T47D (cell line): ENCODE measurements around the gene ADGRB2.

Source experiments
- DNase-seq, 2 experiments: peaks; one replicate each; pipeline versions ENCODE4 v3.0.0 to v3.0.0-alpha.2; 2011 to 2012; ENCODE audit warnings: low read depth in 1 of 2, low spot score in 1 of 2
- JUND ChIP-seq: IDR thresholded peaks from 2 replicates; pipeline ENCODE4 v1.6.1; 2012; ENCODE audit warnings: low read depth
- in situ Hi-C: cut with HindIII; loops from 2 replicates; pipeline ENCODE4 v1.10.0; 2016; ENCODE audit warnings: low sequenced_read_pairs, low pct_unique_long_range_greater_than_20kb

ADGRB2 gene, protein sequence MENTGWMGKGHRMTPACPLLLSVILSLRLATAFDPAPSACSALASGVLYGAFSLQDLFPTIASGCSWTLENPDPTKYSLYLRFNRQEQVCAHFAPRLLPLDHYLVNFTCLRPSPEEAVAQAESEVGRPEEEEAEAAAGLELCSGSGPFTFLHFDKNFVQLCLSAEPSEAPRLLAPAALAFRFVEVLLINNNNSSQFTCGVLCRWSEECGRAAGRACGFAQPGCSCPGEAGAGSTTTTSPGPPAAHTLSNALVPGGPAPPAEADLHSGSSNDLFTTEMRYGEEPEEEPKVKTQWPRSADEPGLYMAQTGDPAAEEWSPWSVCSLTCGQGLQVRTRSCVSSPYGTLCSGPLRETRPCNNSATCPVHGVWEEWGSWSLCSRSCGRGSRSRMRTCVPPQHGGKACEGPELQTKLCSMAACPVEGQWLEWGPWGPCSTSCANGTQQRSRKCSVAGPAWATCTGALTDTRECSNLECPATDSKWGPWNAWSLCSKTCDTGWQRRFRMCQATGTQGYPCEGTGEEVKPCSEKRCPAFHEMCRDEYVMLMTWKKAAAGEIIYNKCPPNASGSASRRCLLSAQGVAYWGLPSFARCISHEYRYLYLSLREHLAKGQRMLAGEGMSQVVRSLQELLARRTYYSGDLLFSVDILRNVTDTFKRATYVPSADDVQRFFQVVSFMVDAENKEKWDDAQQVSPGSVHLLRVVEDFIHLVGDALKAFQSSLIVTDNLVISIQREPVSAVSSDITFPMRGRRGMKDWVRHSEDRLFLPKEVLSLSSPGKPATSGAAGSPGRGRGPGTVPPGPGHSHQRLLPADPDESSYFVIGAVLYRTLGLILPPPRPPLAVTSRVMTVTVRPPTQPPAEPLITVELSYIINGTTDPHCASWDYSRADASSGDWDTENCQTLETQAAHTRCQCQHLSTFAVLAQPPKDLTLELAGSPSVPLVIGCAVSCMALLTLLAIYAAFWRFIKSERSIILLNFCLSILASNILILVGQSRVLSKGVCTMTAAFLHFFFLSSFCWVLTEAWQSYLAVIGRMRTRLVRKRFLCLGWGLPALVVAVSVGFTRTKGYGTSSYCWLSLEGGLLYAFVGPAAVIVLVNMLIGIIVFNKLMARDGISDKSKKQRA (N-terminal part only)

DNA sequence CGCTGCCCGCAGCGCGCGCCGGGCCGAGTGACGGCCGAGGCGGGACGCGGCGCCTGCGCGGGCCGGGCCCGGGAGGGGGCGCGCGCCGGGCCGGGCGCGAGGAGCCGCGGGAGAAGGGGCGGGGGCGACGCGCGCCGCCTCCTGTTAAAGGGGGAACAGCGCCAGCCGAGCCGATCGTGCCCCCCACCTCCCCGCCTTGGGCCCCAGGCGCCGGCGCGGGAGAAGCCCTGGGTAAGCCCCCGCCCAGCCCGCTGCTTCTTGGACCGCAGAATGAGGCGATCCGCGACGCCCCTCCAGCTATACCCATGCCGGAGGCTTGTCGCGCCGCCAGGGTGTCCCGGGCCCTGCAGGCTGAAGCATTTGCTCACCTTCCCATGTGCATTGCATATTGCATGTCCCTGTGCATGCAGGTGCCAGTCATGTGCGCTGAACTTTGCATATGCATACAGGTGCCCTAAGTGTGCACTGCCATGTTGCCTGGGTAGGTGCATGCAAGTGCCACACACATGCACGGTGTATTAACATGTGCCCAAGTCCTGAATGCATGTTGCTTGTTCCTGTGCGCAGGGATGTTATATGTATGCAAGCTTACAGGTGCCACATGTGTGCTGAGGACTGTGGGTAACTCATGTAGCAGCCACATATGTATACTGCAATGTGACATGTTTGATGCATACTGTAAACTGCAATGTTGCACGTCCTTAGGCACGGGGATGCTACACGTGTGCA, at the start of gene ADGRB2:
Gene ADGRB2, minus strand, starts transcription at position 29 of the 729 bp plus-strand sequence. CDS start 7,119 bp downstream, outside the sequence.
- peak in 1 of 2 experiments; percentile 36 for DNase-seq
- in situ Hi-C loops: no loop called here
- TF ChIP-seq JUND: no peak

DNA sequence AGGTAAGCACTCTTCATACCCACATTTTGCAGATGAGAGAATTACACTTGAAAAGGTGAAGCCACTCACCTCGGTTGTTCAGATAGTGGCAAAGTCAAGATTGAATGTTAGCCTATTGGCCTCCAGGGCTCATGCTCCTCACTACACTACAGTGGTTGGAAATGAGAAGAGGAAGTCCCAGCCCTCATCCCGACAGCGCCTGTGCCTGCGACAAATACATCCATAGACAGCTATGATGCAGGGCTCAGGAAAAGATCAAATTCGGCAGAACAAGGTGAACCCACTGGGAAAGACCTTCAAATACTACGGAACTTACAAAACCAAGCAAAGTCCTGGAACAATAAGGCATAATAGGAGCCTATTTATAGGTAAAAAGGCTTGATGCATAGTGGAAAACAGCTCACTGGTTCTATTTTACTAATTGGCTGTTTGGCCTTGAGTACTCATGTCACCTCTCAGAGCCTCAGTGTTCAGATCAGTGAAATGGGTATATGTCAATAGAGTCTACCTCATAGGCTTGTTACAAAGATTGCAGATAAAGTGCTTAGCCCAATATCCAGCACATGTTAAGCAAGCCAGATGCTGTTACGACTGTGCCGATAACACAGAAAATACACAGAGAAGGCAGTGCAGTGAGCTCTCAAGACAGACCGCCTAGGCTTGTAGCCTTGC, 48.2 kb upstream of the ADGRB2 start:
- TF ChIP-seq JUND: no peak
- no peak for DNase-seq
- in situ Hi-C loops: no loop called here

DNA sequence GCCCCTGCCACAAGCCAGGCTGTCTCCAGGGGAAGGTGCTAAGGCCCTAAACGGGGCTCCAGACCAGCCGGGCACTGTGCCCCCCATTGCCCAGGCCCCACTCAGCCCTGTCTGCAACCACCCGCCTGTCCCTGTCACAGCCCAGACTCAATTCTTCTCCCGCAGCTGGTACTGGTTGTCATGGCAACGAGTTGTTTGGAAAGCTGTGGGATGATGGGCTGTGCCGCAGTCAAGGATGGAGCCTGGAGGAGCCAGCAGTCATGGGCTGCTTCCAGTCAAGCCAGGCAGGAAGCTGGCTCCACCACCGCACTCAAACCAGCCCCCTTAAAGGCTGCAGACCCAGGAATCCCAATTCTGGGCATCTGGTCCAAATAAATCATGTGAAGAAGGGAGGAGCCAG, 47.5 kb upstream of the ADGRB2 start:
- in situ Hi-C loops: no loop called here
- no peak for TF ChIP-seq JUND
- DNase-seq: no peak

DNA sequence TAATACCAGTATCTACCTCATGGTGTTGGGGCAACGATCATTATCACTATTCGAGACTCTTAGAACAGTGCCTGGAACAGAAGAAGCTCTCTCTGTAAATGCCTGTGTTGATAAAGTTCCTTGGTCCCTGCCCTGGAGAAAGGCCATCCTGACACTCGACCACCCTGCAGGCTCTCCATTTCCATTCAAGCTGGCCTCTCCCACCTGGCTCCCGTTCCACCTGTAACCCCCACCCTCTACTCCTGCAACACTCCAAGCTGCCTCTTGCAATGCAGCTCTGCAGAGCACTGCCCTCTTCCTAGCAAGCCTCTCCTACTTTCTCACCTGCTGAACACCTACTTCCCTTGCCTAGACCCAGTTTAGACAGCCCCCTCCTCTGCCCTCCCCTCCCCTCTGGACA, 45.6 kb upstream of the ADGRB2 start:
- DNase-seq: no peak
- no peak for TF ChIP-seq JUND
- in situ Hi-C loops: no loop called here

DNA sequence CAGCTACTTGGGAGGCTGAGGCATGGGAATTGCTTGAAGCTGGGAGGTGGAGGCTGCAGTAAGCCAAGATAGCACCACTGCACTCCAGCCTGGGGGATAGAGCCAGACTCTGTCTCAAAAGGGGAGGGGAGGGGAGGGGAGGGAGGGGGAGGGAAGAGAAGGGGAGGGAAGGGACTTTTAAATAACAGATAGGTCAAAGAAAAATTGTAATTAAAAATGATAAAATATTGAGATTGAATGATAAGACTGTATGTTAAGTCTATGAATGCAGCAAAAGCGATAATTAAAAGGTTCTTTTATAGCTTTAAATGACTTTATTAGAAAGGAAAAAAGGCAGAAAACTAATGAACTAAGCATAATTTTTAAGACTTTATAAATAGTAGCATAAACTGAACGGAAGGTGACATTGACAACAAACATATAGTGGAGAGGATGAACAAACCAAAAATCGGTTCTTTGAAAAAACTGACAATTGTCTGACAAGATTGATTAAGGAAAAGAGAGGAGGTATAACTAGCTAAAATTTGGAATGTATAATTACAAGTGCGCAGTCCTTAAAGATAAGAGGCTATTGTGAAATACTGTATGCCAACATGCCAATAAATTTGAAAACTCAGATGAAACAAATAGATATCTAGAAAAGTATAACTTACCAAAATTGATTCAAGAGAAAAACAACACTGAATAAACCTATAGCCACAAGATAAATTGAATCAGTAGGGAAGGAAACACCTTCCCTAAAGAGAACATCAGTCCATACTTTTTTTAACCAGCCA, 43.3 kb upstream of the ADGRB2 start:
- DNase-seq: no peak
- TF ChIP-seq JUND: no peak
- in situ Hi-C loops: no loop called here

DNA sequence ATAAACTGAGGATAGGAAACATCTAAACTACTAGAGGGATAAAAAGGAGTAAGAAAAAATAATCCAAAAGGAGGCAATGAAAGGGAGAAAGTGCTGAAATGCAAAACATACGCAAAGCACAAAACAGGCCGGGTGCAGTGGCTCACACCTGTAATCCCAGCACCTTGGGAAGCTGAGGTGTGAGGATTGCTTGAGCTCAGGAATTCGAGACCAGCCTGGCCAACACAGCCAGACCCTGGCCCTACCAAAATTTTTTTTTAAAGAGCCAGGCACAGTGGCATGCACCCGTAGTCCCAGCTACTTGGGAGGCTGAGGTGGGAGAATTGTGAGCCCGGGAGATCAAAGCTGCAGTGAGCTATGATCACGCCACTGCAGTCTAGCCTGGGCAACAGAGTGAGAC, 41.2 kb upstream of the ADGRB2 start:
- no peak for DNase-seq
- in situ Hi-C loops: no loop called here
- no peak for TF ChIP-seq JUND

DNA sequence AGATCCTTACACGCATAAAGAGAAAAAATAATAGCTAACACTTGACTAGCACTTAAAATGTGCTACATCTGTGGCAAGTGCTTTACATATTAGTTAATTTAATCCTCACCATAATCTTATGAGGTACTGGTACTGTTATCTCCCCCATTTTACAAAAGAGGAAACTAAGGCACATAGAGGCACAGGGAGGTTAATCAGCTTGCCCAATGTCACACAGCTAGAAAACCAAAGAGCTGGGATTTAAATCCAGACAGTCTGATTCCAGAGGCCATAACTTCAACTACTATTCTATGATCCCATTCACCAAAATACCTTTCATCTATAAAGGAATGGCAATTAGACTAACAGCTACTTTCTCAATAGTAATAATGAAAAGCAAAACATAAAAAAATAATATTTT, 40.0 kb upstream of the ADGRB2 start:
- in situ Hi-C loops: no loop called here
- TF ChIP-seq JUND: no peak
- DNase-seq: no peak

DNA sequence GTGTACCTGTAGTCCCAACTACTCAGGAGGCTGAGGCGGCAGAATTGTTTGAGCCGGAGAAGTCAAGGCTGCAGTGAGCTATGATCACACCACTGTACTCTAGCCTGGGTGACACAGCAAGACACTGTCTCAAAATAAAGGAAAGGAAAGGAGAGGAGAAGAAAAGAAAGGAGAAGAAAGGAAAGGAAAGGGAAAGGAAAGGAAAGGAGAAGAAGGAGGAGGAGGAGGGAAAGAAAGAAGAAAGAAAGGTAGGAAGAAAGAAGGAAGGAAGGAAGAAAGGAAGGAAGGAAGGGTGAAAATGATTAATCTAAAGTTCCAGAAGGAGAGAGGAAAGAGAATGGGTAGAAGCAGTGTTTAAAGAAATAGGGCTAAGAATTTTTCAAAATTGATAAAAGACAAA, 39.5 kb upstream of the ADGRB2 start:
- in situ Hi-C loops: no loop called here
- no peak for DNase-seq
- TF ChIP-seq JUND: no peak

DNA sequence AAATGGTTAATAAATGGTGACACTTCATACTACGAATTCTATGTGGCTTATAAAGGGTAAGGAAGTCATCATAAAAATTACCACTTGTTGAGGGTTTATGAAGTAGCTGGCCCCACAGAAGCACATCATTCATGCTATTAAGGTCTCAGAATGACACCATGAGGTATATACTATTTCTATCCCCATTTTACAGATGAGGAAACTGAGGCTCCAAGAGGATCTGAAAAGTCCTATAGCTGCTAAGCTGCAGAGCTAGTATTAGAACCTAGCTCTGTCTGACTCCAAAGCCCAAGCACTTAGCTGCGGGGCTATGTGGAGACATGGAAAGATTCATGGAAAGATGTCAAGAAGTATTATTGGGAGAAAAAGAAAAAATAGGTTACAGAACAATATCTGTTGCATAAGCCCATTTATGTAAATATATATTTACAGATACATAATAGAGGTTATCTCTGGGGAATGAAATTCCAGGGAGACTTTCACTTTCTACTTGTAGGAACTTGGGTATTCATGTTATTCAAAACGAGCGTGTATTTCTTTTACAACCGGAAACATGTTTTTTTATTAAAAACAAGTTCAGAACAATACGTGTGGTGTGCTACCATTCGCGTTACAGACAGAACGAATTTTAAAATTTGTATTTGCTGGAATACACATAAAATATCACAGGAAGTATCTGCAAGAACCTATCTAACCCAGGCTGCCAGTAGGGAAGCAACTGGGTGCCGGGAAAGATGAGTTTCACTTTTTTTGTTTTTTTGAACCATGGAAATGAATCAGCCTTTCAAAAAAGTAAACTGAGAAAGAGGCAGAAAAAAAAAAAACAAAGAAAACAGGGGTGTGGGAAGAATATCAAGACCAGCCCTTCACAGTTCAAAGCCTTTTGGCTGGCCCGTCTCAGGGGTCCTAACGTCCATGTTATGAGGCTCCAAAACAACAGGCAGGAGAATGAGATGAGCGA, 38.3 kb upstream of the ADGRB2 start:
- DNase-seq: no peak
- in situ Hi-C loops: no loop called here
- no peak for TF ChIP-seq JUND

DNA sequence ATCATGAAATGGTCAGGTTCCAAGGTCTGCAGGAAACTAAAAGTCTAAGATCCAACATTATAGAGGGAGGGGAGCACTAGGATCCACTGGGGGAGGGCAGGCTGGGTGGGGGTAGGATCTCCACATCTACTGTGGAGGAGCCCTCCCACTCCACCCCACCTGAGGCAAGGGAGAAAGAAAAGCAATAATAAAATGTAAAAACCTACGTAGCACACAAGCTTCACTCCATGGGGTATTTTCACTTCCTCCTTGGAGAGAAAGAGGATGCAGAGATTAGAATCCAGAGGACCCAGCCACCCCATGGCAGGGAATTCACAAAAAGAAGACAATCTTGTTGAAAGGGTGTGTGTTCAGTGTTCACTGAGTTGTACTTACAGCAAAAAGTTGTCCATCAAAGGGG, 37.3 kb upstream of the ADGRB2 start:
- no peak for DNase-seq
- in situ Hi-C loops: no loop called here
- TF ChIP-seq JUND: no peak
